Mammary epithelial cell (primary cell): ENCODE results near the gene THADA.

Source experiments
- CTCF ChIP-seq, 2 donors: IDR thresholded peaks in 1 of 2; conservative IDR thresholded peaks in 1 of 2; 2 replicates each; pipeline ENCODE4 v1.5.1; 2011 to 2012; ENCODE audit warnings: inconsistent platforms in 2 of 2, low read length in 2 of 2, mild to moderate bottlenecking in 2 of 2, control low read depth in 1 of 2, low read depth in 1 of 2; ENCODE audit not compliant: insufficient read depth in 1 of 2; ENCODE audit errors: extremely low read depth in 1 of 2
- EZH2 ChIP-seq: IDR thresholded peaks from 2 replicates; pipeline ENCODE4 v1.6.1; 2012; ENCODE audit warnings: low read length, inconsistent platforms, borderline replicate concordance

GRCh38 chr2:43186679-43187374, 409.0 kb downstream of the THADA start:
- TF ChIP-seq CTCF (conservative IDR thresholded peaks at IDR 0.05 in 1 of 2, IDR thresholded peaks at IDR 0.05 in 1 of 2; ENCODE audit: extremely low read depth in 1 of 2, insufficient read depth in 1 of 2, low read depth in 1 of 2, low read length in 2 of 2) (no peak), EZH2 (no peak)
